ENCODE data around the gene LBHD2.
A peak's percentile ranks its signal among the peaks of the same experiment; 100 is the strongest.

The LBHD2 gene

DNA sequence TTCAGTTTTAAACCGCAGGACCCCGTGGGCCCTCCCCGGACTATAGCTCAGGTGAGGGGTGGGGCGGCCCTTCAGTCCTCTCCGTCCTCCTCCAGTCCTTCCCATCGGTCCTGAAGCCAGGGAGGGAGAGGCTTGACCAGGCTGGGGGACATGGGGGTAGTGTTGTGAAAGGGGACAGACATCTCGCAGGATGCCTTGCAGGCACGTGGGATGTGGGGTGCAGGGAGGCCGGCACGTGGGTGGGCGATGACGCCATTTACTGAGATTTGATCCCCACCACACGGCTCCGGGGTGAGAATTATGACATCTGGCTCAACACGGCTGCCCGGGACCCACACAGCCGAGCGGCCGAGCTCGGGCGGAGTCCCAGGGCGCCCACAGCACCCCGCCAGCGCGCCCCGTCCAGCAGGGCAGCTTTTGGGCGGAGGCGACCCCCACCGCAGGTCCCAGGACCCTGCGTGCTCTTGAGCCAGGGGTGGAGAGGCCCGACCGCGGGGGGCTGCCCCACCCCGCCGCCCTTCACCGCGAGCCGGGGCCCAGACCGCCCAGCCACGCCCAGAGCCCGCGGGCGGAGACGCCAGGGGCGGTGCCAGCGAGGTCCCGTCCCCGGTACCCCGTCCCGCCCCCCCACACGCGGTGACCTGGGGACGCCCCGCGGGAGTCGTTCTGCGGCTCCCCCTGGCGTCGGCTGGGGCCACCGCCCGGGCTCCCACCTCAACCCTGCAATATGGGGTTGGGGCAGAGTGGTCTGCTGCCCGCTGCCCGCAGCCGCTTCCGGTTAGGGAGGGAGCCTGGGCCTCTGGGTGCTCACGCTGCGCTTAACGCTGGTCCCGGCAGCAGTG is 7.3 kb downstream of the LBHD2 start:
- DNase-seq (ENCODE audit: low read depth): peak; percentile 66

DNA sequence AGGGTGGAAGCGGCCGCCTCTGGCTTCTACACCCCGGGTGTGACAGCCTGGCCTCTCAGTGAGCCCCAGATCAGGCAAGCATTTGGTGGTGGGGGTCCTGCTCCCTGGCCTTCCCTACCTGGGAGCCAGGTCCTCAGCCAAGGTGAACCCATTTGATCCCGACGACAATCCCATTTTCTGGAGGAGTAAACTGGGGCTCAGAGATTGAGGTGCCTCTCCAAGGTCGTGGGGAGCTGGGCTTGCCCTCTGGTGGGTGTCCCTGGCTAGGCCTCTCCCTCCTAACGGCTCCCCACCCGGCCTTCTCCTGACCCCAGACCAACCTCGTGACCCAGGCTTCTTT is 7.8 kb downstream of the LBHD2 start:
- DNase-seq (ENCODE audit: low read depth): no peak

DNA sequence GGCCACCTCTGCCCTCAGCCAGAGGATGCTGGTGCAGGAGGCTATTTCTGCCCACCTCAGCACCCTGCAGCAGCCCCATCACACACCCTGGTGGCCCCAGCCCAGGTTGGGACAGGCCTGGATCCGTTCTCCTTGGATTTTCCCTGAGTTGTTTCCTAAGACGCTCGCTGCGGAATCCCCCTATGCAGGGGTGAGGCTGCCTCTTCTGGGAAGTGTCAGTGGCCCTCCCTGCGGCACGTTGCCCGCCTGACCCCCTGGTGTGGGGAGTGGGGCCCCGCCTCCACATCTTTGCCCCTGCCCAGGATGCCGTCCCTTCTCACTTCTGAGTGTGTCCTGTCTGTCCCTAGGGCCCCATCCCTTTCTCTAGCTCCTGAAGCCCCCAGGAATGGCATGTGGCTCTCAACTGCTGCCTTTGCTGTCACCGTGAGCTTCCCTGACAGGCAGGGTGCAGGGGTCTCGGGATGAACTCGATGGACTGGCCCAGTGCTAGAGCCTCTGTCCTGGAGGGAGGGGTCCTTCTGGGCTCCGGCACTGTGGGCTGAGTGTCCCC is 9.9 kb downstream of the LBHD2 start:
- no peak for DNase-seq (ENCODE audit: low read depth)

DNA sequence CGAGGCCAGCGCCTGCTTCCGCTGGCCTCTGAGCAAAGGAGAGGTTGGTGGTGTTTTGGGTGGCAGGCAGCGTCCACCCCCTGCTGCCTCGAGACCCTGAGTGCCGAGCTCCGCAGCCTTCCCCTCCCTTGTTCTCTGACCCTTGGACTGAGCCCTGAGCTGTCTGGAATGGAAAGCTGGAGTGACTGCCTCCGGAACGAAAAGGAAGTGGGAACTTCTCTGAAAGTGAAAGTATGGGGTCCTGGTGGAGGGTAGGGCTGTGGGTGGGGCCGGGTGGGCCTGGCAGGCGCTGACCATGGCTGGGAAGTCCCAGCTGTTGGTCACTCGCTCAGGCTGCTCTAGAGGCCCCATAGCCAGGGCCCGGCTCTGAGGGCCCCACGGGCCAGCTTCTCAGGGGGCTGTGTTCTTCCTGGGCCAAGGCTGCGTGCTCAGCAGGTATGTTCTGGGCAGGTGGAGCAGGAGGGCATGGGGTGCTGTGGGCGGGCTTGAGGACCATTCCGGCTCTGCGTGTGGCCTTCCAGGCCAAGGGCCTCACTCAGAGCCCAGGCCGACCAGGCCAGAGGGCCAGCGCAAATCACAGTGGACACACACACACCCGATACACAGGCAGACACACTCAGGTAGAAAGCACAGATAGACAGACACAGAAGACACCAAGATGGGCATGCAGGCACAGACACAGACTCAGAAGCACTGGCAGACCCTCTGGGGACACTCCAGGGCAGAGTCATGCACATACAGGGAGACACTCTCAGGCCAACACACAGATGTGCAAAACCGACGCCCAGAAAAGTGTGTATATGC is 10.6 kb downstream of the LBHD2 start, which contains the start of gene EXOC3L4:
TSS of gene EXOC3L4 (plus strand) at position 320 of the 804 bp plus-strand sequence. CDS start 5,495 bp downstream, outside the sequence.
- DNase-seq (ENCODE audit: low read depth): no peak

DNA sequence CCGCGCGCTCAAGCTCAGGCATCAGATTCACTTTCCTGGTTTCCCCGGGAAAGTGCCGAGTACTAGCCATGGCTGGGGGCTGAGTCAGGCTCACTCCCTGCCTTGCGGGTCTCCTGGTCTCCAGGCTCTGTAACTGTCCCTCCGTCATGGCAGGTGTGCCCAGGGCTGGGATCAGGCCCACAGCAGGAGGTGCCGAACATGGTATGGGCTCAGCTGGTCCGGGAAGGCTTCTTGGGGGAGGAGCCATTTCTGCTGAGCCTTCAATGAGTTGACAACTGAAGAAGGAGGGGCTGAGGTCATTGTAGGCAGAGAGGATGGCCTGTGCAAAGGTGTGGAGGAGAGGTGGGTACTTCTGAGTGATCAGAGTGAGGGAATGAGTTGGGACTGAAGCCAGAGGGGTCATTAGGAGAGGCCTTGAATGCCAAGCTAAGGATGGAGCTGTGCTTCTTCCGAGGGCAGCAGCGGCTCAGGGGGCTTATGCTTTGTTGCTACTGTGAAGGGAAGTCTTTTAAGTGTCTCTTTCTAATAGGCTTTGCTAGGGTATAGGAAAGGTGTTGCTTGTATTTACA is 11.3 kb downstream of the LBHD2 start:
- no peak for DNase-seq (ENCODE audit: low read depth)

DNA sequence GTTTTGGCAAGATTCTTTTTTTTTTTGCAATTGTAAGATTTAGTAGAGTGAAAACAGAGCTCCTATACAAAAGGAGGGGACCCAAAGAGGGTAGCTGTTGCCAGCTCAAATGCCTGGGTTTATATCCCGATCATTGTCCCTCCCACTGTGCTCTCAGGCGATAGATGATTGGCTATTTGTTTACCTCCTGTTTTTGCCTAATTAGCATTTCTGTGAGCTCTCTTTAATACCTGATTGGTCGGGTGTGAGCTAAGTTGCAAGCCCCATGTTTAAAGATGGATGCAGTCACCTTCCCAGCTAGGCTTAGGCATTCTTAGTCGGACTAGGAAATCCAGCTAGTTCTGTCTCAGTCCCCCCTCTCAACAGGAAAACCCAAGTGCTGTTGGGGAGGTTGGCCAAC is 12.4 kb downstream of the LBHD2 start:
- no peak for DNase-seq (ENCODE audit: low read depth)

DNA sequence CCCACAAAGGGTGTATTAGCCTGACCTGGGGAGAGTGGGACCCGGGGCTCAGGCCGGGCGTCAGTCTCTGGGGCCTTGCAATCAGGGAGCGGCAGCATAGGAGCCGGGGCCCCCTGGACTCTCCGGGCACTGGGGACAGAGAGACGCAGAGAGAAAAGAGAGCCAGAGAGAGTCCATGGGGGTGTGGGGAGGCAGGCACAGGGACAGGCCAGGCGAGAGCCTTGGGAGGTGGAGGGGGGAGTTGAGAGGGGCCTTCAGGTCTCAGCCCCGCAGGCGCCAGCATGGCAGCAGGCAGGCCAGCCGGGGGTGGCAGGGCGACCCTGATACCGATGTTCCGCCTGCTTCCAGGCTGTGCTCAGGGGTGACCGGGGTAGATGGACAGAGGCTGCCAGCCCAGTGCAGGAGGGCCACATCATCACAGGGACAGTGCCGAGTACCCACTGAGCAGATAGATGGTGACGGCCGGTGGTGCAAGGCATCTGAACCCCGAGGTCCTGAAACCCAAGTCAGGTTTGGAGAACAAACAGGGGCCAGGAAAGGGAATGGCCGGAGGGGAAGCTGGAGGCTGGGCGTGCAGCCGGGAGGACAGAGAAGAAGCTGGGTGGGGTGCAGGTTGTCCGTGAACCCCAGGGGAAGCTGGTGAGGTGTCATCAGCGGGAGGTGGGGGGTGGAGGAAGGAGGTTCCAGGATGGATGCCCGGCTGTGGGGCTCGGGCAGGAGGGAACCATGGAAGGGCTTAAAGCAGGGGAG is 13.4 kb downstream of the LBHD2 start:
- no peak for DNase-seq (ENCODE audit: low read depth)

DNA sequence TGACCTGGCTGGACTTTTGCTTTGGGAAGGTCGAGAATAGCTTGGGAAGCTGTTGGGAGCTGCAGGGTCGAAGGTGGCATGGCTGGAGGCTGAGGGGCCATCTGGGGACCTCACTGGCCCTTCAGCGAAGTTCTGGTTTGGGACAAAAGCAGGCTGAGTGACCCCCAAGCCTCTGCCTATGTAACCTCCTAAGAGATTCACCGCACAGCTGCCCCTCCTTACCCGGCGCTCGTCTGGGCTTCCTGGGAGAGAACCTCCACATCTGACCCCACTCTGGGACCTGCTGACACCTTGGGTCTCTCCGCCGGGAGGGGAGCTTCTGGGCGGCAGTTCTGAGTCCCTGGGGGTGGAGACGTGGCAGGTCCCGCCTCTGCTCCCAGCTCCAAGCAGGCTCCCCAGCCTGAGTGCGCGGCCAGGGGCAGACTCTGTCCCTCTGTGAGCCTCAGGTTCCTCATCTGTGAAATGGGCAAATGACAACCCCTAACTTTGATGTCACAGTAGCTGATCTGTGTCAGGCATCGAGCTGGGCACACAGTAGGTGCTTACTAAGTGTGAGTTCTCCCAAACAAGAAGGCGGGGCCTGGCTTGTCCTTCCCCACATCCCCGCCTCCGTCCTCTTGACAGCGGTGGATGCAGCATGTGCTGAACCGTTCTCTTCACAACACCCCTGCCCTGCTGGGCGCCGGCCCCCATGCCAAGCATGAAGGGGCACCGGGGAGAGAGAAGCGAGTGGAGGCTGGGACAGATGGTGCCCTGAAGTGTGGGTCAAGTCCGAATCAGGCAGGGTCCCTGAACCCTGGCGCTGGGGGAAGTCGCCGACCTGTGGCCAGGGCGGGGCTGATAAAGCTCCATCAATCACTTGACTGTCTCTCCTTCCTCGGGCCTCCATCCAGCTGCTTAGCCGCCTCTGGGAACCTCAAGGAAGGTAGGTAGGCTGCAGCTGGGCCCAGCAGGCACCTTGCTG is 14.3 kb downstream of the LBHD2 start:
- DNase-seq (ENCODE audit: low read depth): no peak

DNA sequence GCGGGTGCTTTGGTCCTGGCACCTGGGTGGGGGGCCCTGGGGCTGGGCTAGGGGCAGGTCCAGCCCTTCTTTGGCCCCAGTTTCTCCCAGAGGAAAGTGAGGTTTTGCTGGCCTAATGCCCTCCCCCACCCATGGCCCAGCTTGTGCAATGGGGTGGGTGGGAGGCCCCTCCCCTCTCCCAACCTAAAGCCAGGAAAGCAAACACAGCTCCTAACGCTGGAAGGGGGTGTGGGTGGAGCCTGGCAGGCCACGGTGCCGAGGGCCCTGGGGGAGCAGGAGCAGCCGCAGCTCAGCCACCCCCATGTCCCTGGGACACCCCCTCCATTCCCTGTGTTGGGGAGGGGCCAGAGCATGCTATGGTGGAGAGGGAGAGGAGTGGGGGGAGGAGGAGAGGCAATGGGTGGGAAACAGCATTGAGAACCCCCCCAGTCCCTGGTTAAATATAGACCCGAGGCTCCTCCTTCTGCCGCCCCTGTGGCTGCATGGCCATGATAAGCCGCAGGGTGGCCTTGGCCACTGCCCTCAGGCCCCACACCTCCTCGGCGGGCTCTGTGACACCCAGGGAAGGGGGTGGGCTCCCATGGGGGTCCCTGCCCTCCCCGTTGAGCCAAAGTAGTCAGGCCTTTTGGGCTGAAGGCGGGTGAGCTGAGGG is 15.2 kb downstream of the LBHD2 start:
- DNase-seq (ENCODE audit: low read depth): no peak

DNA sequence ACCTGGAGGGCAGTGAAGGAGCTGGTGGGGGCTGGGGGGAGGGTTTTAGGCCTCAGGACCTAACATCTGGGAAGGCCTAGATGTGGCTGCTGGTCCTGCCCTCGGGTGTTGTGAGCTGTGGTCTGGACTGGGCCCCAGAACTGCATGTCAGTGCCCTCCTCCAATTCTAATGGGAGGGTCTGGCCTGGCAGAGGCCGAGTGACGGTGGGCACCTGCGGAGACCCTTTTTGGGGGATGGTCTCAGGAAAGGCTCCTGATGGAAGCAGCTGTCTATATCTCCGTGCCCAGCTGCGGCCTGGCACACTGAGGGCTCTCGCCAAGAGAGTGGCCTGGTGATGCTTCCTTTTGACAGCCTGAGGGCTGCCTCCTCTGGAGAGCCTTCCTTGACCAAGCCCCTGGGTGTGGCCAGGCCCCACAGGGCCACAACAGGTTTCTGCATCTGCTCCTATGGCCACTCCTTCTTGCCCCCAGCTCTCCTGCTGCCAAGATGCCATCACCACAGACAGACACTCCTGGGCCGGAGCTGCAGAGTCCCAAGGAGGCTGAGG is 15.8 kb downstream of the LBHD2 start:
- no peak for DNase-seq (ENCODE audit: low read depth)

DNA sequence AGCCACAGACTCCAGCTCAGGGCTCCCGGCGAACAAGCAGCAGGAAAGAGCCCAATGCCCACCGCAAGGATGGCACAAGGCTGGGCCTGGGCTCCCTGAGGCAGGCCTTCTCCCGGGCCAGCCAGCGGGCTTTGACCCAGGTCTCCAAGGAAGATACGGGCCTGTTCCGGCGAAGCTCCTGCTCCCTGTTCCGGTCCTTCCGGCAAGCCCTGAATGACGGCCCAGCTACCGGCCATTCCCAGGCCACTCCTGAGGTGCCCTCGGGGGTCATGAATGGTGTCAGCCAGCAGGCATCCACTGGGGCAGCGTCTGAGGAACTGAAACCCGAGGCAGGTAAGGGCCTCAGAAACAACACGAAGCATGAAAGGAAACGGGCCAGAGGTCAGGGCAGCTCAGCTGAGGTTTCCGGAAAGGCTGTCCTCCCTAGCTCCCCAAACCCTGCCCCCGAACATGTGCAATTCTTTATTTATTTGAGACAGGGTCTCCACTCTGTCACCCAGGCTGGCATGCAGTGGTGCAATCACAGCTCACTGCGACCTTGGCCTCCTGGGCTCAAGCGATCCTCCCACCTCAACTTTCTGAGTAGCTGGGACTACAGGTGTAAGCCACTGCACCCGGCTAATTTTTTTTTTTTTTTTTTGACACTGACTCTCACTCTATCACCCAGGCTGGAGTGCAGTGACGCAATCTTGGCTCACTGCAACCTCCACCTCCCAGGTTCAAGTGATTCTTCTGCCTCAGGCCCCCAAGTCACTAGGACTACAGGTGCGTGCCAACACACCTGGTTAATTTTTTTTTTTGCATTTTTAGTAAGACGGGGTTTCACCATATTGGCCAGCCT is 16.5 kb downstream of the LBHD2 start:
- no peak for DNase-seq (ENCODE audit: low read depth)

DNA sequence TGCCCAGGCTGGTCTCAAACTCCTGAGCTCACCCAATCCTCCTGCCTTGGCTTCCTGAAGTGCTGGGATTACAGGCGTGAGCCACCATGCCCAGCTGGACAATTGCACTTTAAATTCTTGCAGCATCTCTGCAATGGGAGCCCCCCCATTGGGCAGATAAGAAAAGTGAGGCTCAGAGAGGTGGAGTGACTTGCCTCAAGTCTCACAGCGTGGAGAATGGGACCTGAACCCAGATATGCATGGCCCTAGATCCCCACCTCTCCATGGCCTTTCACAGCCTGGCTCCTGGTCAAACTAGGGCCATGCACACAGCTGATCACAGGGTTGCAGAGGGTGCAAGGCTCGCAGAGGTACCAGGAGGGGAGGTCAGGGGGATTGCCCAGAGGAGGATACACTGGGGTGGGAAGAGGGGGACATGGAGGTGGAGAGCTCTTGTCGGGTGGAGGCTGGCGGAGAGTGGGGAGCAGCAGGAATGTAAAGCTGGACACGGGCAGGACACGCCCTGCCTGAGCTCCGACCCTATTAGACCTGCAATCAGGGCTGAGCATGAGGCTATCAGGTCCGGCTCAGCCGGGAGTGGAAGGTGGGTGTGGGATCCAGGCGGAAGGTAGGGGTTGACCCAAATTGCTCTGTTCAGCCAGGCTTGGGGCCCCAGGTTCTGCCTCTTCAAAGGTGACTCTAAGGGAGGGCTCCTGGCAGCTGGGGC is 17.4 kb downstream of the LBHD2 start:
- DNase-seq (ENCODE audit: low read depth): no peak

DNA sequence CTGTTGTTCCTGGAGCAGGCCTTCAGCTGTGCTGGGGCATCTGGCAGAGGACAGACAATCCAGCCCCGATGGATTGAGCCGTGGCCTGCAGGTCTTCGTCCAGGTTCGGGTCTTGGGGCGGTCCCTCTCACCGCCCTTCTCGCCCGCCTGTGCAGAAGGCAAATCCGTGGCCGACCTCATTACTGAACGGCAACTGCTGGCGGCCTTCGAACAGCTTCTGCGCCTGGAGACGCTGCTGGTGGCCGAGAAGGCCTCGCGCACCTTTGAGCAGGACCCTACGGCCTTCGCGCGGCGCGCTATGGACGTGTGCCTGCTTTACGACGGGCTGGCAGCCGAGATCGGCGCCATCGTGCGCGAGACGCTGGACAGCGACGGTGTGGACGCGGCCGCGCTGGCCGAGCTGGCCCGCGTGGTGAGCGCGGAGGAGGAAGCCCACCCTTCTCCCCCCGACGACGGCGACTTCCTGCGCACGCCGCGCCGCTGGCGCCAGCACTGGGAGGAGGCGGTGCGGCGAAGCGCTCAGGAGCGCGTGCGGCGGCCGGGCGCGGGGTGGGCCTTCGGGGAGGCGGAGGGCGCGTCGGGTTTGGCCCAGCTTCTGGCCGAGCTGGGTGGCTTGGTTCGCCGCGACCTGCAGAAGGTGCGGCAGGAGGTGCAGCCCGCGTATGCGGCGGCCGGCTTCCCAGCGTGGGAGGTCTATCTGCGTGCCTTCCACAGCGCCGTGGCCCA is 18.1 kb downstream of the LBHD2 start:
- DNase-seq (ENCODE audit: low read depth): no peak

DNA sequence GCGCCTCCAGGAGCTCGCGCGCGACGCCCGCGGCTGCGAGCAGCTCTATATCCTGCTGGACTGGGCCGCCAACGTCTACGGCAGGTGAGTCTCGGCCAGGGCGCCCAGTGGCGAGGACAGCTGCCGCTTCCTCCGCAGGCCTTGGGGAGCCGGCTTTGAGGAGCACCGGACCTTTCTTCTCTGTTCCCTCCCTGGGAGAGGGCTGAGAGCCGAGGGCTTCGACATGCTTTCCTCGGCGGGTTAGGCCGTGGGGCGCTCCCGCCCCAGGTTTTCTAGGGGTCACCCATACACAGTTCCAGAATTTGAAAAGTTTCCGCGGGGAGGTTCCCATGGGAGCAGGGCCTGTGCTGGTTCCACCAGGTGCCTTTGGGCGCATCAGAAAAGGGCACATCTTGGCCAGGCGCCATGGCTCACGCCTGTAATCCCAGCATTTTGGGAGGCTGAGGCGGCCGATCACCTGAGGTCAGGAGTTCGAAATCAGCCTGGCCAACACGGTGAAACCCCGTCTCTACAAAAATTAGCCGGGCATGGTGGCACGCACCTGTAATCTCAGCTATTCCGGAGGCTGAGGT is 18.8 kb downstream of the LBHD2 start:
- DNase-seq (ENCODE audit: low read depth): no peak

DNA sequence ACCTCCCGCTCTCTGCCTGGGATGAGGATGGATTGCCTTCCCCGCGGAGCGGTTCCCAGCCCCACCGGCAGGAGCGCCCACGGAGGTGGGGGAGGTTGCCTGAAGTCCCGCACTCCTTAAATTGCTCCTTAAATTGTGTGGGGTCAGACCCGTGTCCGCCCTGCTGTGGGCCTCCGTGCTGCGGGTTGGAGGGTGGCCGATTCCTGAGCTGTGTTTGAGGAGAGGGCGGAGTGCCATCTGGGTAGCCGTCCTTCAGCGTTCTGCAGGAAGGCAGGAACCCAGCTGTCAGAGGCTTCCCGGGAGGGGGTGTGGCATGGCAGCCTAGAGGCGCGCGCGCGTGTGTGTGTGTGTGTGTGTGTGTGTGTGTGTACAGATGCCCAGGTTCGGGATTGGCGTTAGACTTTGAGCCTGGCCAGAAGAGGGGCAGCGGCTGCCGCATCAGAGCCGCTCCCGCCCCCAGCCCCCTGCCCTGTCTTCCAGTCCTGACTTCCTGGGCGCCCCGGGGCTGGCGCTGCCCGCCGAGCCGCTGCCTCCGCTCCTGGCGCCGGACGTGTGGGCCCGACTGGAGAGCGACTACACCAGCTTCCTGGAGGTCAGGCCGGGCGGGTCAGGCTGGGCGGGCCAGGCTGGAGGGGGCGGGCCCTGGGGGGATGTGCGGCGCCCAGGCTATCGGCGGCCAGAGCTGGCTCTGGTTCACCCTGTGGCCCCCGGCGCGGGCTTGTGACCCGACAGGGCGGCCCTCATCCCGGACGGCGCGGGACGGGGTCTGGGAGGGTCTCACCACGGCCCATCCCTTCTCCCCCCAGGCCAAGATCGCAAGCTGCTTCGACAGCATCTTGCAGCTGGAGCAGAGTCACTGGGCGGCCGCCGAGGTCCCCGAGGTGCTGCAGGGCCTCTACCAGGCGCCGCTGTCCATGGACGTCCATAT is 19.7 kb downstream of the LBHD2 start:
- DNase-seq (ENCODE audit: low read depth): peak; percentile 77

DNA sequence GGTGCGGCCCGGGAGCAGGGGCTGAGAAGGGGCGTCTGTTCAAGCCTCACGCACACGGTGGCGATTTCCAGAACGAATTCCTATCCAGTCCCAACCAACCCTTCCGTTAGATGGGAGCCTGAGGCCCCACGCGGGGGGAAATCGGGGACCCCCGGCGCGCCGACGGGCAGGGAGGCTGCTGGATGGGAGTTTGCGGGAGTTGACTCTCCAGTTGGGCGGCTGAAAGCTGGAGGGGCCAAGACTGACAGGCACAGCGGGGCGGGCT is 20.3 kb downstream of the LBHD2 start:
- DNase-seq (ENCODE audit: low read depth): no peak

All from ELR (cell line).